ENCODE results near the gene NCF2.
A peak's percentile ranks its signal among the peaks of the same experiment; 100 is the strongest.

NCF2 gene

DNA sequence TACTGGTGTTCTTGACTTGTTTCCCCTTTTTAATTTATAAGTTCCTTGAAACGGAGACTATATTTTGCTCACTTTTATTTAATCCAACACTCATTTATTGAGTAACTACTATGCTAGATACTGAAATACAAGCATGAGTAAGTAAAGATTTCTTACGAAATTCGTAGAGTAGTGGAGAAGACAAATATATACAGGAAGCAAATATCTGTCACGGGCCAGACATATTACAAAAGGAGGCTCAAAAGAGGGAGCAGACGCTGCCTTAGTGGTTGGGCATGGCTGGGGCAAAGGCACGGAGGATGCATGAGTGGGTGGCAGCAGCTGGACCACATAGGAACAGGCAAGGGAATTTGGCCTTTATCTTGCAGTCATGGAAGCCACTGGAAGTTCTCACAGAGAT lies 6.8 kb downstream of the NCF2 start:
- Histone ChIP-seq H2BK15ac (ENCODE audit: low read length) (no peak overlapping the region), H3K79me1 (ENCODE audit: low read depth, low read length) (no peaks in the 10 kb centered on the region)

GRCh38 chr1:183582021-183582713 lies 8.1 kb downstream of the NCF2 start:
- no peak overlapping the region for H4K8ac ChIP-seq (ENCODE audit: low read depth, low read length)
- no peak overlapping the region for H2BK5ac ChIP-seq (ENCODE audit: low read length)
- peak overlapping the region; percentile 4 for H3K18ac ChIP-seq (ENCODE audit: low read length)
- WGBS, 2 donors (ENCODE audit: extremely low coverage in 2 of 2, insufficient read length in 2 of 2, insufficient replicate concordance in 1 of 2): no CpG with 5 or more reads among the region's 12 CpGs
- H3K14ac ChIP-seq (ENCODE audit: low read length): no peak overlapping the region
- no peak overlapping the region for H2AK5ac ChIP-seq (ENCODE audit: low read depth, low read length)
- no peaks in the 10 kb centered on the region for H3K9me3 ChIP-seq (replicated peaks in 1 of 2; ENCODE audit: control insufficient read depth in 2 of 2, insufficient read depth in 1 of 2, low read depth in 1 of 2, low read length in 2 of 2)
- no peak overlapping the region for H3K4ac ChIP-seq (ENCODE audit: low read length)
- no peak overlapping the region for H4K91ac ChIP-seq (ENCODE audit: low read depth, low read length, poor library complexity)
- no peak overlapping the region for H3K4me2 ChIP-seq (ENCODE audit: insufficient read depth, low read length, poor library complexity, severe bottlenecking)
- H3K4me1 ChIP-seq (ENCODE audit: control insufficient read depth in 2 of 2, insufficient read depth in 1 of 2, low read depth in 1 of 2, low read length in 2 of 2): no peaks in the 10 kb centered on the region
- peak overlapping the region; percentile 22 for H2AFZ ChIP-seq (ENCODE audit: low read length)
- H3K9ac ChIP-seq (ENCODE audit: low read depth, low read length, poor library complexity): no peak overlapping the region
- no peaks in the 10 kb centered on the region for H3K79me1 ChIP-seq (ENCODE audit: low read depth, low read length)
- H2BK120ac ChIP-seq (ENCODE audit: low read depth, low read length): no peak overlapping the region
- H3K36me3 ChIP-seq (replicated peaks in 1 of 2; ENCODE audit: control insufficient read depth in 2 of 2, insufficient read depth in 2 of 2, low read length in 2 of 2): no peaks in the 10 kb centered on the region
- no peak overlapping the region for H2BK15ac ChIP-seq (ENCODE audit: low read length)
- H2BK12ac ChIP-seq (ENCODE audit: low read length): no peak overlapping the region
- H3K23ac ChIP-seq (ENCODE audit: low read depth, low read length, poor library complexity): no peak overlapping the region
- no peak overlapping the region for H3K4me3 ChIP-seq (ENCODE audit: low read length in 2 of 2)
- no peak for DNase-seq (ENCODE audit: low spot score)
- H3K27me3 ChIP-seq (ENCODE audit: control insufficient read depth in 3 of 3, insufficient read depth in 3 of 3, low read depth in 1 of 3, low read length in 3 of 3): peaks cover 0 to 3% (median 0%) of the 10 kb centered on the region in 3 experiments
- H3K27ac ChIP-seq (replicated peaks; ENCODE audit: low read length): no peak overlapping the region

More for the DNA sequence above, 6.8 kb downstream of the NCF2 start:
- no peak overlapping the region for H4K8ac ChIP-seq (ENCODE audit: low read depth, low read length)
- no peak overlapping the region for H3K18ac ChIP-seq (ENCODE audit: low read length)
- no peak overlapping the region for H3K14ac ChIP-seq (ENCODE audit: low read length)
- no peak overlapping the region for H2AK5ac ChIP-seq (ENCODE audit: low read depth, low read length)
- DNase-seq (ENCODE audit: low spot score): no peak
- no peak overlapping the region for H3K4me2 ChIP-seq (ENCODE audit: insufficient read depth, low read length, poor library complexity, severe bottlenecking)
- no peak overlapping the region for H3K4me3 ChIP-seq (ENCODE audit: low read length in 2 of 2)
- H3K4ac ChIP-seq (ENCODE audit: low read length): no peak overlapping the region
- H3K27ac ChIP-seq (replicated peaks; ENCODE audit: low read length): no peak overlapping the region
- no peak overlapping the region for H3K23ac ChIP-seq (ENCODE audit: low read depth, low read length, poor library complexity)
- no peak overlapping the region for H2BK5ac ChIP-seq (ENCODE audit: low read length)
- H4K91ac ChIP-seq (ENCODE audit: low read depth, low read length, poor library complexity): no peak overlapping the region
- no peaks in the 10 kb centered on the region for H3K4me1 ChIP-seq (ENCODE audit: control insufficient read depth in 2 of 2, insufficient read depth in 1 of 2, low read depth in 1 of 2, low read length in 2 of 2)
- no peak overlapping the region for H2BK12ac ChIP-seq (ENCODE audit: low read length)
- no peaks in the 10 kb centered on the region for H3K9me3 ChIP-seq (replicated peaks in 1 of 2; ENCODE audit: control insufficient read depth in 2 of 2, insufficient read depth in 1 of 2, low read depth in 1 of 2, low read length in 2 of 2)
- H2BK120ac ChIP-seq (ENCODE audit: low read depth, low read length): no peak overlapping the region
- H3K27me3 ChIP-seq (ENCODE audit: control insufficient read depth in 3 of 3, insufficient read depth in 3 of 3, low read depth in 1 of 3, low read length in 3 of 3): peaks cover 0 to 3% (median 0%) of the 10 kb centered on the region in 3 experiments
- WGBS, 2 donors (ENCODE audit: extremely low coverage in 2 of 2, insufficient read length in 2 of 2, insufficient replicate concordance in 1 of 2): no CpG with 5 or more reads among the region's 6 CpGs
- H3K9ac ChIP-seq (ENCODE audit: low read depth, low read length, poor library complexity): no peak overlapping the region
- no peaks in the 10 kb centered on the region for H3K36me3 ChIP-seq (replicated peaks in 1 of 2; ENCODE audit: control insufficient read depth in 2 of 2, insufficient read depth in 2 of 2, low read length in 2 of 2)
- no peak overlapping the region for H2AFZ ChIP-seq (ENCODE audit: low read length)

- Histone ChIP-seq H2BK120ac (ENCODE audit: low read depth, low read length) (no peak overlapping the region), H4K91ac (ENCODE audit: low read depth, low read length, poor library complexity) (no peak overlapping the region), H4K8ac (ENCODE audit: low read depth, low read length) (no peak overlapping the region), H3K4me2 (ENCODE audit: insufficient read depth, low read length, poor library complexity, severe bottlenecking) (no peak overlapping the region), H3K27ac (replicated peaks; ENCODE audit: low read length) (no peak overlapping the region), H3K18ac (ENCODE audit: low read length) (no peak overlapping the region), H3K4me3 (ENCODE audit: low read length in 2 of 2) (no peak overlapping the region), H3K27me3 (ENCODE audit: control insufficient read depth in 3 of 3, insufficient read depth in 3 of 3, low read depth in 1 of 3, low read length in 3 of 3) (peaks cover 0 to 9% (median 0%) of the 10 kb centered on the region in 3 experiments), H2AK5ac (ENCODE audit: low read depth, low read length) (no peak overlapping the region), H2BK5ac (ENCODE audit: low read length) (no peak overlapping the region), H2AFZ (ENCODE audit: low read length) (peak overlapping the region; percentile 76), H3K4ac (ENCODE audit: low read length) (no peak overlapping the region), H3K23ac (ENCODE audit: low read depth, low read length, poor library complexity) (no peak overlapping the region), H3K9me3 (replicated peaks in 1 of 2; ENCODE audit: control insufficient read depth in 2 of 2, insufficient read depth in 1 of 2, low read depth in 1 of 2, low read length in 2 of 2) (no peaks in the 10 kb centered on the region), H3K4me1 (ENCODE audit: control insufficient read depth in 2 of 2, insufficient read depth in 1 of 2, low read depth in 1 of 2, low read length in 2 of 2) (no peaks in the 10 kb centered on the region), H2BK12ac (ENCODE audit: low read length) (no peak overlapping the region), H3K14ac (ENCODE audit: low read length) (no peak overlapping the region), H3K36me3 (replicated peaks in 1 of 2; ENCODE audit: control insufficient read depth in 2 of 2, insufficient read depth in 2 of 2, low read length in 2 of 2) (no peaks in the 10 kb centered on the region), H3K79me1 (ENCODE audit: low read depth, low read length) (no peaks in the 10 kb centered on the region), H2BK15ac (ENCODE audit: low read length) (no peak overlapping the region), H3K9ac (ENCODE audit: low read depth, low read length, poor library complexity) (no peak overlapping the region)
- DNase-seq (ENCODE audit: low spot score): no peak
- WGBS, 2 donors (ENCODE audit: extremely low coverage in 2 of 2, insufficient read length in 2 of 2, insufficient replicate concordance in 1 of 2): no CpG with 5 or more reads among the region's 8 CpGs
Observed at GRCh38 chr1:183580281-183580682, 10.0 kb downstream of the NCF2 start.

GRCh38 chr1:183578856-183579255 lies 11.4 kb downstream of the NCF2 start:
- H4K8ac ChIP-seq (ENCODE audit: low read depth, low read length): no peak overlapping the region
- H2BK120ac ChIP-seq (ENCODE audit: low read depth, low read length): no peak overlapping the region
- H2AK5ac ChIP-seq (ENCODE audit: low read depth, low read length): no peak overlapping the region
- H3K4me3 ChIP-seq (ENCODE audit: low read length in 2 of 2): no peak overlapping the region
- no peak overlapping the region for H3K4ac ChIP-seq (ENCODE audit: low read length)
- no peak overlapping the region for H3K14ac ChIP-seq (ENCODE audit: low read length)
- no peaks in the 10 kb centered on the region for H3K79me1 ChIP-seq (ENCODE audit: low read depth, low read length)
- no peak overlapping the region for H2AFZ ChIP-seq (ENCODE audit: low read length)
- no peak overlapping the region for H3K4me2 ChIP-seq (ENCODE audit: insufficient read depth, low read length, poor library complexity, severe bottlenecking)
- H2BK12ac ChIP-seq (ENCODE audit: low read length): no peak overlapping the region
- no peak overlapping the region for H3K9ac ChIP-seq (ENCODE audit: low read depth, low read length, poor library complexity)
- no peak overlapping the region for H2BK15ac ChIP-seq (ENCODE audit: low read length)
- H3K27ac ChIP-seq (replicated peaks; ENCODE audit: low read length): no peak overlapping the region
- no peak overlapping the region for H3K23ac ChIP-seq (ENCODE audit: low read depth, low read length, poor library complexity)
- WGBS, 2 donors (ENCODE audit: extremely low coverage in 2 of 2, insufficient read length in 2 of 2, insufficient replicate concordance in 1 of 2): no CpG with 5 or more reads among the region's 2 CpGs
- H3K18ac ChIP-seq (ENCODE audit: low read length): no peak overlapping the region
- H4K91ac ChIP-seq (ENCODE audit: low read depth, low read length, poor library complexity): no peak overlapping the region
- peaks cover 0 to 9% (median 0%) of the 10 kb centered on the region in 3 experiments for H3K27me3 ChIP-seq (ENCODE audit: control insufficient read depth in 3 of 3, insufficient read depth in 3 of 3, low read depth in 1 of 3, low read length in 3 of 3)
- H3K4me1 ChIP-seq (ENCODE audit: control insufficient read depth in 2 of 2, insufficient read depth in 1 of 2, low read depth in 1 of 2, low read length in 2 of 2): no peaks in the 10 kb centered on the region
- no peaks in the 10 kb centered on the region for H3K36me3 ChIP-seq (replicated peaks in 1 of 2; ENCODE audit: control insufficient read depth in 2 of 2, insufficient read depth in 2 of 2, low read length in 2 of 2)
- no peak overlapping the region for H2BK5ac ChIP-seq (ENCODE audit: low read length)
- H3K9me3 ChIP-seq (replicated peaks in 1 of 2; ENCODE audit: control insufficient read depth in 2 of 2, insufficient read depth in 1 of 2, low read depth in 1 of 2, low read length in 2 of 2): no peaks in the 10 kb centered on the region
- DNase-seq (ENCODE audit: low spot score): no peak
